HG02870 (cell line): ENCODE results near the gene EXOC6.
A peak's percentile ranks its signal among the peaks of the same experiment; 100 is the strongest.

Experiments used
- ATAC-seq: cut with Tn5 transposase; IDR thresholded peaks from one replicate; pipeline ENCODE4 v1.9.1; 2021; ENCODE audit warnings: mild to moderate bottlenecking, moderate library complexity; ENCODE audit not compliant: unreplicated experiment

Gene EXOC6

GRCh38 chr10:93103953-93104352 lies 255.6 kb downstream of the EXOC6 start:
- ATAC-seq: no peak

- ATAC-seq: peak; percentile 58
Measured at GRCh38 chr10:93106631-93107072, 258.3 kb downstream of the EXOC6 start.
